ENCODE measurements around the gene COMMD8. TPM values are rescaled to one million over a fixed set of nuclear protein-coding genes. Genes with fewer than 3 reads are reported as not detected.

Gene COMMD8
- total RNA-seq, 1 experiment from 2014 or later: 10.9 TPM

DNA sequence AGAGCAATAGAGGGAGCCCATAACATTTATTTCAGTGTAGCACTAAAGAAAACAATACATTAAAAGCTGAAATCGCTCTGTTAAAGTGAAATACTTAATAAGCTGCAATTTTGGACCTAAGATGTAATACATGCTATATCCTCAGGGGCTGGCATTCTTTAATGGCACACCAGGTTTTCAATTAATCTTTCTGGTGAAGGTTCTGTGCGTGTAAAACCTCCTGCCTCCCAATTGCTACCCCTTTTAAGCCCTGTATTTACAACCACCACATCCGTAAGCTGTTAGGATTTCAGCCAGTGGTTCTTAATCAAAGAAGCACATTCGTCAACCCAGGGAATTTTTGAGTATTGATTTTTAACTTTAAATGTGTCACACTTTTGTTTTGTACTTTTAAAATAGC, 7.6 kb upstream of the COMMD8 start:
- Mint-ChIP-seq H3K27me3 (ENCODE audit: low read depth) (no peaks in the 10 kb centered on the region), H3K27ac (no peak overlapping the region), H3K9me3 (no peaks in the 10 kb centered on the region), H3K4me3 (no peak overlapping the region), H3K36me3 (ENCODE audit: insufficient read depth in 1 of 3, low read depth in 3 of 3) (no peaks in the 10 kb centered on the region), H3K4me1 (peaks cover 12 to 14% of the 10 kb centered on the region in 2 experiments)
- Histone ChIP-seq H3K23me2 (ENCODE audit: insufficient read length, low read depth, low read length, poor library complexity, severe bottlenecking) (no peaks in the 10 kb centered on the region), H4K20me1 (ENCODE audit: control insufficient read depth, insufficient read depth, insufficient read length) (no peaks in the 10 kb centered on the region), H3K4me1 (ENCODE audit: insufficient read depth, low read length) (no peaks in the 10 kb centered on the region; the same call in 1 of the 2 replicates), H3K56ac (ENCODE audit: insufficient read length, low read depth, low read length) (no peak overlapping the region), H4K5ac (ENCODE audit: insufficient read length, low read depth, low read length) (no peak overlapping the region), H3K18ac (ENCODE audit: insufficient read length, low read depth, low read length) (no peak overlapping the region), H2BK12ac (ENCODE audit: insufficient read length, low read depth, low read length) (no peak overlapping the region), H2AK5ac (ENCODE audit: insufficient read length, low read length) (no peak overlapping the region), H3K27ac (ENCODE audit: insufficient read length, low read depth, low read length) (no peak overlapping the region), H2AFZ (ENCODE audit: low read length) (no peak overlapping the region), H4K8ac (replicated peaks; ENCODE audit: insufficient read length, low read depth, low read length) (no peak overlapping the region), H2BK20ac (ENCODE audit: low read depth, low read length, poor library complexity, severe bottlenecking) (no peak overlapping the region), H3K79me2 (ENCODE audit: insufficient read depth, low read length) (no peaks in the 10 kb centered on the region), H3K9ac (ENCODE audit: extremely low read depth, insufficient read length, low read length) (no peak overlapping the region), H4K91ac (ENCODE audit: insufficient read length, low read depth, low read length) (no peak overlapping the region), H3T11ph (ENCODE audit: low read length) (no peak overlapping the region), H3K4me2 (ENCODE audit: insufficient read depth, insufficient read length, low read length) (no peak overlapping the region), H3K23ac (ENCODE audit: insufficient read length, low read depth, low read length) (no peak overlapping the region), H3K4ac (ENCODE audit: low read depth, low read length) (no peak overlapping the region), H3K27me3 (ENCODE audit: insufficient read depth, low read length) (no peaks in the 10 kb centered on the region), H3K79me1 (ENCODE audit: insufficient read depth, low read depth, low read length, poor library complexity, severe bottlenecking) (no peaks in the 10 kb centered on the region), H2BK120ac (ENCODE audit: low read depth, low read length, poor library complexity, severe bottlenecking) (no peak overlapping the region), H3K14ac (ENCODE audit: insufficient read depth, low read length) (no peak overlapping the region), H3K9me3 (ENCODE audit: control insufficient read depth, low read depth, low read length) (no peaks in the 10 kb centered on the region), H2BK15ac (ENCODE audit: low read depth, low read length) (no peak overlapping the region), H2BK5ac (ENCODE audit: insufficient read length, low read length) (no peak overlapping the region)
- TF ChIP-seq, protein P1, sequence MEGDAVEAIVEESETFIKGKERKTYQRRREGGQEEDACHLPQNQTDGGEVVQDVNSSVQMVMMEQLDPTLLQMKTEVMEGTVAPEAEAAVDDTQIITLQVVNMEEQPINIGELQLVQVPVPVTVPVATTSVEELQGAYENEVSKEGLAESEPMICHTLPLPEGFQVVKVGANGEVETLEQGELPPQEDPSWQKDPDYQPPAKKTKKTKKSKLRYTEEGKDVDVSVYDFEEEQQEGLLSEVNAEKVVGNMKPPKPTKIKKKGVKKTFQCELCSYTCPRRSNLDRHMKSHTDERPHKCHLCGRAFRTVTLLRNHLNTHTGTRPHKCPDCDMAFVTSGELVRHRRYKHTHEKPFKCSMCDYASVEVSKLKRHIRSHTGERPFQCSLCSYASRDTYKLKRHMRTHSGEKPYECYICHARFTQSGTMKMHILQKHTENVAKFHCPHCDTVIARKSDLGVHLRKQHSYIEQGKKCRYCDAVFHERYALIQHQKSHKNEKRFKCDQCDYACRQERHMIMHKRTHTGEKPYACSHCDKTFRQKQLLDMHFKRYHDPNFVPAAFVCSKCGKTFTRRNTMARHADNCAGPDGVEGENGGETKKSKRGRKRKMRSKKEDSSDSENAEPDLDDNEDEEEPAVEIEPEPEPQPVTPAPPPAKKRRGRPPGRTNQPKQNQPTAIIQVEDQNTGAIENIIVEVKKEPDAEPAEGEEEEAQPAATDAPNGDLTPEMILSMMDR (conservative IDR thresholded peaks at IDR 0.05): no peak
- no peak for DNase-seq
- no CpG with 5 or more reads among the region's 4 CpGs for WGBS (ENCODE audit: extremely low coverage, insufficient read length, low lambda C conversion rate)

Measured in H9 (cell line).